CD4-positive, alpha-beta T cell treated with Interleukin-6 for 4 hours (primary cell): Measurements from ENCODE around the gene ADA.
"Not testable (repeated sequence)": the region's sequence is repeated elsewhere in the genome, so short reads cannot be mapped to it uniquely, and the experiment has no call there.

Experiments used
- DNase-seq: peaks from one replicate; pipeline ENCODE4 v3.0.0-alpha.2; 2020; ENCODE audit warnings: mixed read lengths

ADA gene

DNA sequence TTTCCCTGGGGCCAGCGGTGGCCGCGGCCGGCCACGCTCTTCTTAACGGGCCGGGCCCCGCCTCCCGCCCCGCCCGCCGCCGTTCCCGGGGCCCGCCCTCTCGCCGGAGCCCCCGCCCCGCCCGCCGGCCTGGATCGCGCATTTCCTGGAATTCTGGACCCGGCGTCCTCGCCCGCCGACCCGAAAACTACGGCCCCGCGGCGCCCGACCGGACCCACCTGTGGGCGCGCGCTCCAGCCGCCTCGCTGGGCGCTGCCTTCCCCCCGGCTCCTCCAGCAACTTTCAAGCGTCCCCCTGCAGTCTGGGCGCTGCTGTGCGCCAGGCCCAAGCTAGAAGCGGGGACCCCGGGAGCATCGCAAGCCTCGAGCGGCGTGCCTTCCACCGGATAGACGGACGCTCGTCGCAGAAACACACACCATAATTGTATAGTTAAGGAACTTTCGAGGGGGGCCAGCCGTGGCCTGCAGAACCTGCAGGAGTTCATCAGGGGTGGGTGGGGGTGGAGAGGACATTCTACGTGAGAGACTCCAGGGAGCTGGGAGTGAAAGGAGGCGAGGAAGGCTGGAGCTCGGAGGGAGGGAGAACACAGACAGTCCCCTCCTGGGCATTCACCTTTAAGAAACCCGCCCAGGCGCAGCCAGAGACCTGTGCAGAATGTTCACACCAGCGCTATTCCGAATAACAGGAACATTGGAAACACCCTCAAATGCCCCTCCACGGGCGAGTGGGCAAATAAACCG, at the start of gene ADA:
TSS of gene ADA (minus strand) at position 16 of the 740 bp plus-strand sequence. CDS start 92 bp downstream, outside the sequence.
- peak; percentile 63 for DNase-seq

DNA sequence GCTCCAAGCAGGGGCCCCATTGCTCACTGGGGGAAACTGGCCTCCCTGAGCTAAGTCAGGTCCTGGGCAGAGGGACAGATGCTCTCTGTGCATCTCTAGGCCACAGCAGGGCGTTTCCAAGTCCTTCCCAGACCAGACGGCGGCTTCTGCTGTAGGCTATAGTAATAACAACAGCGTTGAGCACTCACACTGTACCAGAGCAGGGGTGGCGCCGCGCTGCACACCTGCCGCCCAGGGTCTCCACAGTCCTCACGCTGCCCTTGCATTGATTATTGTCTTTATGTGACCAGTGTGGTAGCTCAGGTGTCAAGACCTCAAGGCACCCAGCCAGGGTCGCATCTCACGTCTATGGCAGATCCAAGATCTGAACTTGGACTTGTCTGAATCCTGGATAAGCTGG, 48.8 kb upstream of the ADA start:
- no peak for DNase-seq

DNA sequence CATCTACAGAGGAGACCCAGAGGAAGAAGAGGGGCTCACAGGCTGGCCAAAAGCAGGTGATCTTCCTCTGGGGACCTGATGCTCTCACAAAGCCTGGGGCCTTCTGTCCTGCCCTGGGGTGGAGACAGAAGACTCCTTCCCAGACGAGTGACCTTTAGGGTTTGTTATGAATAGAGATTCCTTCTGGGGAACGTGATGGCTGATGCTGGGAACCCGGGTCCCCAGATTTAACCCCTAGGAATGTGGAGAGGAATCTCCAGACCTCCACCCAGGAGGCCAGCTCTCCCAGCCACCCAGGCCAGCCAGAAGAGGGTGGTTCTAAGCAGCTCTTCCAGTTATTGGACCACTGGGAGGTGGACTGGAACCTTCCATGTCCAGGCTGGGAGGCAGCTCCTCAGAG, 46.9 kb upstream of the ADA start:
- no peak for DNase-seq

DNA sequence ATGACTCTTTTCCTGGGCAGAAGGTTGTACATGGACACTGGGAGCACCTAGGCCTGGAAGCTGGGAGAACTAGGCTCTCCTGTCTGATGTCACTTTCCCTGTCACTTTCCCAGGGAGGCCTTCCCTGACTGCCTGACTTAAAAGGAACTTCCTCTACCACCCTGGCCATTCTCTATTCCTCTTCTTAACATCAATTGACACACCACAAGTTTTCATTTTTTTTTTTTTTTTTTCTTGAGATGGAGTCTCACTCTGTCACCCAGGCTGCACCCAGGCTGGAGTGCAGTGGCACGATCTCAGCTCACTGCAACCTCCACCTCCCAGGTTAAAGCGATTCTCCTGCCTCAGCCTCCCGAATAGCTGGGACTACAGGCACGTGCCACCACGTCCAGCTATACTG, 45.5 kb upstream of the ADA start:
- DNase-seq: not testable (repeated sequence)

DNA sequence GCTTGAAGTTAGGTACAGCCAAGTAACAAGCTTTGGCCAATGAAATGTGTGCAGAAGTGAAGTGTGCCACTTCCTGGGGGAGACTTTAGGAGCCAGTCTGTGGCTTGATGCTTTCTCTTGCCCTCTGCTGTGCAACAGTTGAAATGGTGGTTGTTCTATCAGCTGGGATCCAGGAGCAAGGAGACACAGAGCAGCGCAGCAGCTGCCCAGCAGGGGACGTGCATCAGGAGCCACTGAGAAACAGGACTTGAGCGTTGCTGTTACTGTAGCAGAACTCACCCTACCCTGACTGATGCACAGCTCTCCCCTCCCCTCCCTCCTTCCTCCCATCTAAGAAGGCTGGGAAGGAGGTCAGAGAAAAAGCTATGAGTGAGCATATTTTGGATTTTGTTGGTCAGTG, 44.8 kb upstream of the ADA start:
- no peak for DNase-seq

DNA sequence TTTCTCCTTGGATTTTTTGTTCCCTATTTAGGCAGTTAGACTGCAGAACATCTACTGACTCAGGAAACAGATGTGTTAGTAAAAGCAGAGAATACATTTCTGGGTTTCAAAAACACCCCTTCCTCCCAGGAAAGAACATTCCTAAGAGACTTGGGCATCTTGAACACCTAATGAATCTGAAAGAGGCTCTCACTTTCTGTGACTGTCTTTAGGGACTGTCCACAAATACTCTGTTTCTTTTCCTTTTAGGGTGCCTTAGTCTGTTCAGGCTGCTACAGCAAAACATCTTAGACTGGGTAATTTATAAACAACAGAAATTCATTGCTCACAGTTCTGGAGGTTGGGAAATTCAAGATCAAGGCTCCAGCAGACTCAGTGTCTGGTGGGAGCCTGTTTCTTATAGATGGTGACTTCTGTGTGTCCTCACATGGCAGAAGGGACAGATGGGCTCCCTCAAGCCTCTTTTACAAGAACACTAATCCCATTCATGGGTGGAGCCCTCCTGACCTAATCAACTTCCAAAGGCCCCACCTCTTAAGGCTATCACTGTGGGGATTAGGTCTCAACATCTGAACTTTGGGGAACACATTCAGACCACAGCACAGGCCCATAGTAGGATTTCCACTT, 44.3 kb upstream of the ADA start:
- DNase-seq: no peak

DNA sequence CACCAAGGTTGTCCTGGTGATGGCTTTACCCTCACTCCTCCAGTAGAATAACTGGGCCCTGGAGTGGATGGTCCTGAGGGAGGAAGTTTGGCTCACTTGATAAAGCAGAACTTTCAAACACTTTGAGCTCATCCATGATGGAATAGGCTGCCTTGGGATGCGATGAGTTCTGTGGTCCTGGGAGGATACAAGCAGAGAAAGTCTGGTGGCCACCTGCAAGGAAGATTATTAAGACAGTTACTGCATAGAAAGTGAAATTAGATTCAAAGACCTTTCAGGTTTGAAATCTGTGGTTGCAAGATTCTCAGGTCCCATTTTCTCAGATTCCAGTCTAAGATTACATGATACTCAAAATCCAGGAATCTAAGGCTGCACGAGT, 43.8 kb upstream of the ADA start:
- DNase-seq: no peak

DNA sequence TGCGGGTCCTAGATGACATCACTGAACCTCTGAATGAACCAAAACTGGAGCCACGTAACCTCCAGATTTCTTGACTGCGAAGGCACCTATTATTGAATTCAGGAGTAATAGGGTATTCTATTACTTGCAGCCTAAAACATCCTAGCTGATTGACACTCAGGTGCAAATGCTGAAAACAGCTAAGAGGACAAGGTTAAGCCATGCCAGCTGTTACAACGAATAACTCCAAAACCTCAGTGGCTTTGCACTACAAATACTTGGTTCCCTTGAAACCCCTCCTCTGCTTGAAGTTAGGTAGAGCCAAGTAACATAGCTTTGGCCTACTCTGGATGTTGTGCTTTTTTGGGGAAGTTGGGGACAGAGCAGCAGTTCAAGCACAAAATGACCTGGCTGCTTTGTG, 42.7 kb upstream of the ADA start:
- no peak for DNase-seq

DNA sequence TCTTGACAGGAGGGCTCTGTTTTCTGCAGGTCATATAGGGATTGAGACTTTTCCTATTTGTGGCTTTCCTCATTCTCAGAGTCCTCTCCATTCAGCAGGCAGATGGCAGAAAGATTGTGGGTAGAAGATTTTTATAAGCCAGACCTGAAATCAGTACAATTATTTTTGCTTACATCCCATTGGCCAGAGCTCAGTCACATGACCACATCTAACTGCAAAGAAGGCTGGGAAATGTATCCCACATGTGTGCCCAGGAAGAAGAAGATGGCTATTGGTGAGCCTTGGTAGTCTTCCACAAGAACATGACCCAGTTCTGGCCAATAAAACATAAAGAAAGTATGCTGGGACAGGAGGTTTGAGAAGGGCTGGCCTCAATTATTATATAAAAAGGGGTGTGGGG, 42.1 kb upstream of the ADA start:
- no peak for DNase-seq

DNA sequence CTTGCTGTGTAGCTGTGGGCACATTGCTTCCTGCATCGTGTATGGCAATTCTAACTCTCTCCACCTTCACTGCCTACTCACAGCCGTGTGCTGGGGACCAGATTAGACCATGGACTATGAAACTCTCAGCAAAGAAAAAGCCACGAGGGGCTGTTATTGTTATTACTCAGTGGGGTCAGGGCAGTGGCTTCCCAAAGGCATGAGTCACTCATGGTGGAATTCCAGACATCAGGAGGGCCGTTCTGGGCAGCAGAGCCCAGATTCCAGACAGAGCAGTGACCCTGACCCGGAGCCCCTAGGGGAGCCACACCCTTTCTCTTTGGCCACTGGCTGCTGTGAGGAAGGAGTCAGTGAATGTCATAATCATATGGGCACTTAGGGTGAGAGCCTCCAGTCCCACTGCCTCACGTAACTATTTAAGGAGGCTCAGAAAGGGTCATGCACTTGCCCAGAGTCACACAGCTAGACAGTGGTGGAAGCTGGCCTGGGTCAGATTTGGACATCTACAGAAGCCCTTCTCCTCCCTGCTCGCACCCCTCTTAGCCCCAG, 41.5 kb upstream of the ADA start:
- DNase-seq: no peak

DNA sequence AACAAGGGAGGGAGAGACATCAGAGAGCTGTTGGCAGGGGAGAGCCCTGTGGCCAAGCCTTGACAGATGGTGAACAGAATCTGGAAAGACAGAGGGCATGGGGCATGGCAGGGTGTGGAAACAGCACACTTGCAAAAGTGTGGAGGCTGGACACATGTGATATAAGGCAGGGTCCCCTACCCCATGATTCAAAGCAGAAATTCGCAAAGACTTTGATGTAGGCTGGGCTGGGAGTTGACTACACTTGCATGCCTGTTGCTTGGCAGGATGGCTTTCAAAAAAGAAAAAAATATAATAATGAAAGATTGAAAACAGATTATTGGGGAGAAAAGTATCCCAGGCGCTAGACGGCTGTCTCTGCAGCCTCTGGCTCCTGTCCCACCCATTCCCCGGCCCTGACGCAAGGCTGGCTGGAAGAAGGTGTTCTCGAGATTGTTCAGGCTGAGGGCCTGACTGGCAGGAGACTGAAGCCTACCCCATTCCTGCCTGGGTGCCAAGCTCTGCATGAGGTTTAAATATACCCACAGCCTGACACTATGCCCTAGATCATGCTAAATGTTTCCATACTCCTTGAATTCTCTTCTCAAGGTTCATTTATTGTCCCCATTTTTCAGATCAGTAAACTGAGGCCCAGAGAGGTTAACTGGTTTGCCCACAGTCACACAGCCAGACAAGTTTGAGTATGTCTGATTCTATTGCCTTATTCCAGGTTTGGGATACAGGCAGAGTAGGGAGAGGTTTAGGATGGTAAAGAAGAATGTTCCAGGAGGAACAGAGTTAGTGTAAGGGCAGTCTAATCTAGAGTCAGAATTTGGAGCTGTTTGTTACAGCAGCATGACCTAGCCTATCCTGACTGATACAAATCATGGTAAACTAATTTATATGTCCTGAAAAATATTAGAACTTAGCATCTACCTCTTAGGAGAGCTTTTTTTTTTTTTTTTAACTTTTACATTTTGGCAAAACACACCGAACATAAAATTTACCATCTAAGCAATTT, 40.2 kb upstream of the ADA start:
- DNase-seq: no peak

DNA sequence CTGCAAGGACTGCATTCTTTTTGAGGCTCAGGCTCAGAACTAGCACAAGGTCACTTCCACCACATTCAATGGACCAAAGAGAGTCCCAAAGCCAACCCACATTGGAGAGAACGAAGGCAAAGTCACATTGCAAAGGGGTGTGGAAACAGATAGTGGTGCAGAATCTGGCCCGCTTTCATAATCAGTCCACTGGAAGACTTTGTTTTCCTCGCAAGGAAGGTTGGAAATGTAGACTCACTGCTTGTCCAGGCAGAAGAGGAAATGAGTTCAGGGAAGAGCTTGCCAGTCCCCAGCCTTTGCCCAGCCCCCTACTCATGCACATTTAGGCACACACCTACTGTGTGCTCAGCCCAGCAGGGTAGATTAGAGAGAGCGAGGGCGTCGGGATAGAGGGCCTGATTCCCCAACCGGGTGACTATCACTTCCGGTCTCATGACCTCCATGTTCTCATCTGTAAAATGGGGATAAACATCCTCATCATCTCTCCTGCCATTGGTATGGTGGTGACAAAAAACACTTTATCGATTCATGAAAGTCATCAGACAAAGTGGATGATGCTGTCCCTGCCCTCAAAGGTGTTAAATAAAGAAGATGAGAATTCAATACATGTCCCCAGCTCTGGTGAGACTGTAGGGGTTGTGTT, 39.4 kb upstream of the ADA start:
- no peak for DNase-seq

DNA sequence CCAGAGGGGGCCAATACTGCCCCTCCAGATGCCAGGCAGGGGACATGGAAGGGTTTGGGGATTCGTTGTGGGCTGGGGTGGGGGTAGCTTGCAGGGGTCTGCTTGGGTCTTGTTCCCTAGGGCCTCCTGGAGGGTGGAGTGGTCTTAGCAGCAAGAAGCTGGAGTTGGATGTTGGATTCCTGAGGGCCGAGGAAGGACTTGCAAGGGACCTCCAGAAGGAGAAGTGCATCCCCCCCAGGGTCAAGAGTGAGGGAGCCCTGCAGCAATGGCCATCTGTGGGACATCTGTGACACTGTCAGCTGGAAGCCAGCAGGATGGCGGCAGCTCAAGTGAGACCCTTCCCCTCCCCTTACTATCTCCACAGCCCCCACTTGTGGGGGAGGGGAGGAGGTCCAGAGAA, 38.3 kb upstream of the ADA start:
- no peak for DNase-seq

DNA sequence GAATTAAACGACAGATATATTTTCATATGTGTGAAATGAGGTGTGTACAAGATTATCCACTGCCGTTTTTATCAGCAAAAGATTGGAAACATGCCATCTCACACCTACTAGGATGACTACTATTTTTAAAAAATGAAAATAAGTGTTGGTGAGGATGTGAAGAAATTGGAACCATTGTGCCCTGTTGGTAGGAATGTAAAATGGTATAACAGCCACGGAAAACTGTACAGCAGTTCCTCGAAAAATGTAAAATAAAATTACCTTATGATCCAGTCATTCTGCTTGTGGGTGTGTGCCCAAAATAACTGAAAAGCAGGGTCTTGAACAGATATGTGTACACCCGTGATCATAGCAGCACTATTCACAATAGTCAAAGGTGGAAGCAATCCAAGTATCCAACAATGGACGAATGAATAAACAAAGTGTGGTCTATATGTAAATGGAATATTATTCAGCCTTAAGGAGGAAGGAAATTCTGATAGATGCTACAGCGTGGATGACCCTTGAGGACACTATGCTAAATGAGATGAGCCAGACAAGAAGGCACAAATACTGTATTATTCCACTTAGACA, 36.6 kb upstream of the ADA start:
- no peak for DNase-seq

DNA sequence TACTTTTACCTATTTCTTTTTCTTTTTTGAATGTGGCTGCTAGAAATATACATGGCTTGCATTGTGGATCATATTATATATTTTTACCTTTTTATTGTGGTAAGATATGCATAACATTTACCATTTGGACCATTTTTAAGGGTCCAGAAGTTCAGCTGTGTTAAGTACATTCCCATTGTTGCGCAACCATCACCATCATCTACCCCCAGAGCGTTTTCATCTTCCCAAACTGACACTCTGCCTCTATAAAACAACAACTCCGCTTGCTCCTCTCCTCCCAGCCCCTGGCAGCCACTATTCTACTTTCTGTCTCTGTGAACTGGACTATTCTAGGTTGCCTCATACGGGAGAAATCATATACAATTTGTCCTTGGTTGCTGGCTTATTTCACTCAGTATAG, 35.4 kb upstream of the ADA start:
- DNase-seq: no peak

DNA sequence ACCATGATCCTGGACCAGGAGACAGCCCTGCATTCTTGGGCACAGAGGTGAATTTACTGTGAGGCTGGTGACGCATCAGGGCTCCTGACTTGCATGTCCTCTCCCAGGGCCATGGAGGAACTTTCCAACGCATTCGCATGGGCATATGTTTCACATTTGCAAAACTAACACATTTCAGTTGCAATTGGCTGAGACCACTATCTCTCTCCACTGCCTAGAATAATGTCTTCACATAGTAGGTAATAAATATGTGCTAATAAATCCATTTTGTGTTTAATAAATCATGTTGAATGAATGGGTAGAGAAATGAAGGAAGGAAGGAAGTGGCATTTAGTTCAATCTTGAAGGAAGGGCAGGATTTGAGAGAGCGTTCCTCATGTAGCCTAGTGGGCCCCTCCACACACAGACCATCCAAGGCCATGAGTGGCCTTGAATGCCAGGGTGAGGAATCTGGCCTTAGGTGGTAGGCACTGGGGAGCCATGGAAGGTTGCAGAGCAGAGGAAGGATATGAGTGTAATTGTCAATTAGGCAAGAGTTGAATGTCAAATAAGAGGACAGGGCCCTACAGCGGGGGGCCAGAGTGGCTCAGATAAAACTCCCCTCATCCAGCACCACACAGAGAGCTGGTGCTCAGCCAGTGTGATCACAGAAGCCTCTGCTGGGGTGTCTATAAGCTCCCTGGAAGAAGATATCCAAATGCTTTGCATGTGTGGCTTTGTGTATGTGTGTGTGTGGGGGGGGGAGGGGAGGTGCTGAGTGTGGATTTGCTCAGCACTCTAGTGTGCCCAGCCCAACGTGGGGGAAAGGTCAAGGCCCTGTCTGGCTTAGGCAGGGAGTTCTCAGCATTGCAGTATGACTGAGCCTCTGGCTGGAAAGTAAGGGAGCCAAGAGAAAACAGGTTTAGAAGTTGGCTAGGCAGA, 32.8 kb upstream of the ADA start:
- no peak for DNase-seq

DNA sequence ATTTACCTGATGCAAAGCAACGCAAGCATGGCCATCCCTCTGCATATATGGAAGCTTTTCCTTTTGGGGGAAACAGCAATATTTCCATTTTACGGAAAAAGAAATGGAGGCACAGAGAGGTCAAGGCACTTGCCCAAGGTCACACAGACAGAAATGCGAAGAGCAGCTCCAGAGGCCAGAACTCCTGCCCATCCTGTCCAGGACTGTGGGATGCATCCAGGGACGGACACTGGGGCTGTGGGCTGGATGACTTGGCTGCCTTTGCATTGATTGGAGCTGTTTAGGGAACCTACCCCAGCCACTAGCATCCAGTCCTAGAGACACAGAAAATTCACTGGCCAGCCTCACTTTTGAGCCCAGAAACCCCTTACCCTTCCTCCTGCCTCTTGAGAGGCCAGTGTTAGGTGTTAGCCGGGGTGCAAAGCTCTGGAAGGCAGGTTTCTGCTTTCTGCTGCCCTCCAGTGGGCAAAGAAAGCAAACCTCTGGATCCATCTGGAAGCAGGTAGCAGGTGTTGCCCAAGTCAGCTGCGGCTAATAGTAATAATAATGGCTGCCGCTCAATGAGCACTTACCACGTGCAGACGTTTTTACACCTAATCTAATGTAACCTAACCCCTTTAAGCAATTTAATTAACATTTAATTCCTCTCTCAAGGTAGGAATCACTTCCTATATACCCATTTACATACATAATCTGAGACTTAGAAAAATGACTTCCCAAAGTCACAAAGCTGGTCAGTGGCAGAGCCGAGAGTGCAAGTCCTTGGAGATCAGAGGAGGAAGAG, 32.0 kb upstream of the ADA start:
- DNase-seq: peak; percentile 70

DNA sequence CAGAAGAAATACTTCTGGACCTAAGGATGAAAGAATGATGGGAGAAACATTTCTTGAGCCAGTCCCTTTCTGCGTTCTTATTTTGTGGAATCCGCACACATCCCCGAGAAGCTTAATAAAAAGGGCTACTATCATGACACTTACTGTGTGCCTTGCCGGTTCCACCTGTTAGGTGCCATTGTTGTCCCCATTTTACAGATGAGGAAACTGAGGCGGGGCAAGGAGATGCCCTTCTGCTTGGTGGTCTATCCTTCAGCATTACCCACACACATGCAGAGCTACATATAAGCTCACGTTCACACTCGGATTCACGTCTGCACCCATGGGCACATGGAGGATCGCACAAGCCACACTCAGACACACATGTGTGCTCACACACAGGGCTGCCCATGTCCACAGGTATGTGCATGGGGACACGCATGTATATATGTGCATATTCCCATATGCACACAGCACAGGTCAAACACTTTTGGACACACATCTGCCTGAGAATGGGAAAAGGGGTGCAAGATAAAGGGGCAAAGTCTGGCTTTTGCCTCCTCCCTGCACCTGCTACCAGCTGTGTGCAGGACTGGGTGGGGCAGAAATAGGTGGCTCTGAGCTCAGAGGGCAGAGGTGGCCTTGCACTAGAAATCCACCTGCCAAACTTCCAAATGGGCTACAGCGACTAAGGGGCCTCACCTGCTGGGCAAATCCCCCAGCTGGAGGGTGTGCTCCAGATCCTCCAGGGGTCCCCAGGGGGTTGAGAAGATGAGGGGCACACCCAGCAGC, 30.5 kb upstream of the ADA start:
- no peak for DNase-seq

DNA sequence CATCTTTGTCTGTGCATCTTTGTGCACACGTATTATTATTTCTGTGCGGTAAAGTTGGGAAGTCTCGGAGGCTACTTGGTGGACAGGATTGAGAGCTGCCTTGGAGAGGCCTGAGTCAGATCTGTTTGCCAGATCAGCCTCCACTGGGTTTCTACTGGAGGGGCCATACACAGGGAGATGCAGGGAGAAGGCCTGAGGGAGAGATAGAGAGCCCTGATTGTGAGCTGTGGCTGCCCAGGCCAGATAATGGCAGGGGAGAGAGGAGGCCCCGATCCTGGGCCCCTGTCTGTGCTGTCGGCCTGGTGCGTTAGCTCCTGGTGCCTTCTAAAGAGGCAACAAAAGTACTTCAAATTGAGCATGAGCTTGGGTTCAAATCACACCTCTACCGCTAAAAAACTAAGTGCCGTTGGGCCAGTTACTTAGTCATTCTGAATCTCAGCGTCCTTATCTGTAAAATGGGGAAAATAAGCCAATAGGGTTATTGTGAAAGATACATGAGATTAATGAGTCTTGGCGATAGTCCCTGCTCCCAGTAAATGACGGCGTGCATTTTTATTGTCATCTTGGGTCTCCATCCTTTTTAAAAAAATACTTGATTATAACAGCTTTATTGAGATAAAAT, 27.6 kb upstream of the ADA start:
- no peak for DNase-seq
